Measurements from ENCODE around the gene SCEL. TPM values are rescaled to one million over a fixed set of nuclear protein-coding genes. Genes with fewer than 3 reads are reported as not detected.

Gene SCEL
- total and polyA plus RNA-seq, 2 donors (not counting 3 experiments of a cell fraction or from before 2014, with no cell fraction given) = not detected

GRCh38 chr13:77530875-77531274 is 4.6 kb upstream of the SCEL start:
- BruUV-seq (replicated peaks) = no TSS peak
- peaks cover 0 to 2% of the 10 kb centered on the region in 2 experiments for H3K27me3 ChIP-seq (ENCODE audit: control insufficient read depth in 2 of 2, insufficient read depth in 2 of 2, low read length in 2 of 2)
- H3K9me1 ChIP-seq (replicated peaks; ENCODE audit: control insufficient read depth, extremely low read depth, insufficient read depth, low read length) = no peaks in the 10 kb centered on the region
- TF ChIP-seq POLR2A (IDR thresholded peaks at IDR 0.05; ENCODE audit: low read depth, low read length) (no peak), FOS (IDR thresholded peaks at IDR 0.05; ENCODE audit: borderline replicate concordance, insufficient read depth, low read length) (no peak), MYC (IDR thresholded peaks at IDR 0.05; ENCODE audit: low read depth, low read length) (no peak), CTCF (IDR thresholded peaks at IDR 0.05; ENCODE audit: extremely low read depth in 1 of 2, insufficient read depth in 1 of 2, low read depth in 1 of 2, low read length in 2 of 2) (no peak), EZH2 (IDR thresholded peaks at IDR 0.05; ENCODE audit: borderline replicate concordance, low read depth, low read length, severe bottlenecking) (no peak), JUN (IDR thresholded peaks at IDR 0.05; ENCODE audit: borderline replicate concordance, insufficient read depth, insufficient read length, low read depth) (no peak), GATA2 (IDR thresholded peaks at IDR 0.05; ENCODE audit: insufficient read depth, insufficient read length, low read depth, low read length) (no peak), POLR2AphosphoS5 (IDR thresholded peaks at IDR 0.05; ENCODE audit: insufficient read depth, low read depth, low read length) (no peak)
- TF ChIP-seq, protein P1, sequence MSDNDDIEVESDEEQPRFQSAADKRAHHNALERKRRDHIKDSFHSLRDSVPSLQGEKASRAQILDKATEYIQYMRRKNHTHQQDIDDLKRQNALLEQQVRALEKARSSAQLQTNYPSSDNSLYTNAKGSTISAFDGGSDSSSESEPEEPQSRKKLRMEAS (IDR thresholded peaks at IDR 0.05; ENCODE audit: insufficient read depth, insufficient read length) = no peak
- H3K36me3 ChIP-seq (ENCODE audit: control insufficient read depth in 2 of 2, extremely low read depth in 1 of 2, insufficient read depth in 2 of 2, low read length in 2 of 2) = no peaks in the 10 kb centered on the region
- ChIA-PET POLR2A (no interaction called here), CTCF (no interaction called here)
- intact Hi-C loops (cut with micrococcal nuclease) (no loop called here), dilution Hi-C loops (cut with MboI; ENCODE audit: extremely low pct_ligation_motif_present, low sequenced_read_pairs) (no loop called here)
- no peak overlapping the region for H3K9ac ChIP-seq (replicated peaks; ENCODE audit: extremely low read depth, insufficient read depth, low read length)
- H3K27ac ChIP-seq (ENCODE audit: insufficient read depth, low read depth, low read length) = no peak overlapping the region
- H4K20me1 ChIP-seq (replicated peaks; ENCODE audit: control insufficient read depth, extremely low read depth, insufficient read depth, low read length) = no peaks in the 10 kb centered on the region
- H3K4me2 ChIP-seq (ENCODE audit: insufficient read depth, low read length) = no peak overlapping the region
- no peaks in the 10 kb centered on the region for H3K9me3 ChIP-seq (replicated peaks; ENCODE audit: control insufficient read depth, insufficient read depth, low read length)
- H3K4me3 ChIP-seq (replicated peaks in 1 of 3; ENCODE audit: insufficient read depth in 1 of 3, low read depth in 1 of 3, low read length in 3 of 3) = no peak overlapping the region
- no peak overlapping the region for H2AFZ ChIP-seq (ENCODE audit: low read depth, low read length)
- DNase-seq (ENCODE audit: low read depth, low spot score) = no peak
- no peak for FAIRE-seq
- H3K79me2 ChIP-seq (ENCODE audit: control insufficient read depth, insufficient read depth, low read length) = no peaks in the 10 kb centered on the region
- no peaks in the 10 kb centered on the region for H3K4me1 ChIP-seq (ENCODE audit: control insufficient read depth, extremely low read depth, insufficient read depth, low read length)

All from endothelial cell of umbilical vein (primary cell).